IPS-11a (cell line): ENCODE measurements around the gene ANKRD31.
"Not testable (repeated sequence)": the region's sequence is repeated elsewhere in the genome, so short reads cannot be mapped to it uniquely, and the experiment has no call there.

Source experiments
- H3K4me3 ChIP-seq: one replicate; pipeline ENCODE4 v1.5.1; 2013; ENCODE audit warnings: low read depth, low read length, control low read depth

ANKRD31 gene

DNA sequence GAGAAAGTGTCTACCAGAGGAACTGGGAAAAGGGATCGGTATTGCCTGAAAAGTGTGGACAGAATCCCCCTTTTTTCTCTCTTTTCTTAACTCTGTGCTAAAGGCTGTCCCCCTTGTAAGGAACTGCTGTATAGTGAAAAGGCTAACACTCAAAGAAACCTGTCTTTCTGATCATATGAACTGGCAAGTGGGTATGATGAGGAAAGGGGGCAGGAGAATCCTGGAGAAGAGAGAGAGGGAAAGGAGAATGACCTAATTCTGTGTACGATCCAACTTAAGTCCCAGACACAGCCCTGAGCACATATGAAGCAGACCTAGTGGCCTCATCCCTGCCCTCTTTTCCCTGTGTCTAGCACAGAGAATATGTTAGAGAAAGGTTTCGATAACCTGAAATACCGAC lies 967 bp downstream of the ANKRD31 start:
- H3K4me3 ChIP-seq, result no peak overlapping the region

DNA sequence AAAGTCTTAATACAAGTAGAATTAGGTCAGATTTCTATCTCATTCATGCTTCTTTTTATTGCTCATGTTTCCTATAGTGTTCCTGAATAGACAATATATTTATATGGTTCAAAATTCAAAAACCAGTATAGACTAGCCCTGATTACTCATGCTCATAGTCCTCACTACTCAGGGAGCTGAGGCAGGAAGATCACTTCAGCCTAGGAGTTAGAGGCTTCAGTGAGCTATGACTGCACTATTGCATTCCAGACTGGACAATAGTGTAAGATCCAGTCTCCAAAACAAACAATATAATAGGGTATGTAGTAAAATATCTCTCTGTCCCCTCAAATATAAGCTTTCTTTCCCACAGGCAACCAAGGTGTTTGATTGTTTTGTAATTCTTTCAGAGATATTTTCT lies 2.4 kb downstream of the ANKRD31 start:
- H3K4me3 ChIP-seq, result no peak overlapping the region

DNA sequence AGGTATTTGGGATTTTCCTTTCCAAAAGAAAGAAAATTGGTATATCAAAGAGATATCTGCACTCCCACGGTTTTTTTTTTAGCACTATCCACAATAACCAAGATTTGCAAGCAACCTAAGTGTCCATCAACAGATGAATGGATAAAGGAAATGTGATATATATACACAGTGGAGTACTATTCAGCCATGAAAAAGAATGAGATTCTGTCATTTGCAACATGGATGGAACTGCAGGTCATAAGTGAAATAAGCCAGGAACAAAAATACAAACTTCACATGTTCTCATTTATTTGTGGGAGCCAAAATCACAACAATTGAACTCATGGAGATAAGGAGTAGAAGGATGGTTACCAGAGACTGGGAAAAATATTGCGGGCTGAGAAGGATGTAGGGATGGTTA lies 9.8 kb downstream of the ANKRD31 start:
- no peak overlapping the region for H3K4me3 ChIP-seq

DNA sequence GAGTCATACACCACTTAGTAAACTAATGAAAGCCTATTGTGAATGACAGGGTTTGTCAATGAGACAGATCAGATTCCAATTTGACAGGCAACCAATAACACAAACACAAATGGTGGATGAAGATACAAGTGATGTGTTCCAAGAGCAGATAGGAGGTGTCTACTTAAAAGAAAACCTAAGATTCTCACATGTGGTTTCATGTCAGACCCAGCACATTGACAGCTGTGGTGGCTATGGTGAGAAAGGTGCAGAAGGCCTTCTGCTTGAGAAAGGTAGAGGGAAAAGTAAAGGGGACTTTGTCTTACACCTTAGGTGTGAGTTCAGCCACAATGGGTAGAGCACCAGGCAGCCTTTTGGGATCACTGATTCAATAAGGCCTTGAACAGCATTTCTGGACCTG lies 11.2 kb downstream of the ANKRD31 start:
- H3K4me3 ChIP-seq, result no peak overlapping the region

DNA sequence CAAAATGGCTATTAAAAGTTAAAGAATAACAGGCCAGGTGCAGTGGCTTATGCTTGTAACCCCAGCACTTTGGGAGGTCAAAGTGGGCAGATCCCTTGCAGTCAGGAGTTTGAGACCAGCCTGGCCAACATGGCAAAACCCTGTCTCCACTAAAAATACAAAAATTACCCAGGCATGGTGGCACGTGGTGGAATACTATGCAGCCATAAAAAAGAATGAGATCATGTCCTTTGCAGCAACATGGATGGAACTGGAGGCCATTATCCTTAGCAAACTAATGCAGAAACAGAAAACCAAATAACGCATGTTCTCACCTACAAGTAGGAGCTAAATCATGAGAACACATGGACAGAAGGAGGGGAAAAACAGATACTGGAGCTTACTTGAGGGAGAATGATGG lies 15.9 kb downstream of the ANKRD31 start:
- not testable (repeated sequence) for H3K4me3 ChIP-seq

DNA sequence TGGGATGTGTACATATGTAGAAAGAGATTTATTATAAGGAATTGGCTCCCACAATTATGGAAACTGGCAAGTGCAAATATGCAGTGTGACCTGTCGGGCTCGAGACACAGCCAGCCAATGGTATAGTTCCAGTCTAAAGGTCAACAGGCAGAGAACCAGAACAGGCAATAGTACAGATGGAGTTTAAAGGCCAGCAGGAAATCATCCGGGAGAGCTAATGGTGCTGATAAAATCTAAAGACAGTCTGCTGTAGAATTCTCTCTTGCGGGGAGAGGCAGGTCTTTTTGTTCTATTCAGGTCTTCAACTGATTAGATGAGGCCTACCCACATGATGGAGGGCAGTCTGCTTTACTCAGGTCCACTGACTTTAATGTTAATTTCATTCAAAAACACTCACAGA lies 21.8 kb downstream of the ANKRD31 start:
- no peak overlapping the region for H3K4me3 ChIP-seq

DNA sequence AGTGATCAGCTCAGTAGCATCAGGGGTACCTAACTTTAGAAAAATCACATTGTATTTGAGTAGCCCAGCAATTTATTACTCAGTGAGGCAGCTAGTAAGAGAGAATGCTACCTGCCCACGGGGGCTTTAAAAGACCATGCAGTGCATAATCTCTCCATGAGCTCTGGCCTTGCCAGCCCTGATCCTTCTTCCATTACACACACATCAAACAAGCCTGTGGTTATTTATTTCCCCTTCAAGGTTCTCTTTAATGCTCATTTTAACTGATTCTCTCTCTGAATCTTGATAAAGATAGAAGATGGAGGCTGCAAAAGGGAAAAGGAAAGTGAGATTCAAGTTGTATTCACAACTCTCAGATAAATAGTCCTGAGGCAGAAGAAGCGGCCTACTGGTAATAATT lies 22.3 kb downstream of the ANKRD31 start:
- no peak overlapping the region for H3K4me3 ChIP-seq

DNA sequence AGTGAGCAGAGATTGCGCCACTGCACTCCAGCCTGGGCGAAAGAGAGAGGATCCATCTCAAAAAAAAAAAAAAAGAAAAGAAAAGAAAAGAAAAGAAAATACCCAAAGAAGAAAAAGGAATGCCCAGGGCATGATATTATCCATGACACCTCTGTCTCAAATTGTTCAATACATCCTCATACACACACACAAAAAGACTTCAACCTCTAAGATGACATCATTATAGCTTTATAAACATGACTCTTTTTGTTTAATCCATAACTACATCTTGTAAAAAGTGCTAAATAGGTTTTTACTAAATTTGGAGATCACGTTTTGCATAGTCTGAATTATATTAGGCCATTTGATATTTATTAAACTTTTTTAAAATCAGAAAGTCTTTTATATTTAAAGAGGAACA lies 33.1 kb downstream of the ANKRD31 start:
- H3K4me3 ChIP-seq, result no peak overlapping the region

DNA sequence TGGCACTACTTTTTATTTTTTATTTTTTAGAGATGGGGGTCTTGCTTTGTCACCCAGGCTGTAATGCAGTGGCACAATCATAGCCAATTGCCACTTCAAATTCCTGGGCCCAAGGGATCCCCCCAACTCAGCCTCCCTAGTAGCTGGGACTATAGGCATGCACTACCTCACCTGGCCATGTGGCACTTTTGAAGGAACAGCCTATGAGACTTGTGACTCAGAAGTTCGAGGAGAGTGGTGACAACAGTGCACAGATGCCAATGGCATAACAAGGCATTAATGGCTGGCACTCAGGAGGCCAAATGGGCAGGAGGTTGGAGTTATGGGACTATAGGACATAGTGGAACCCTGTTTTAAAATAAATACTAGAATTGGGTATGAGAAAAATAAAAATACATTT lies 33.7 kb downstream of the ANKRD31 start:
- H3K4me3 ChIP-seq, result no peak overlapping the region

DNA sequence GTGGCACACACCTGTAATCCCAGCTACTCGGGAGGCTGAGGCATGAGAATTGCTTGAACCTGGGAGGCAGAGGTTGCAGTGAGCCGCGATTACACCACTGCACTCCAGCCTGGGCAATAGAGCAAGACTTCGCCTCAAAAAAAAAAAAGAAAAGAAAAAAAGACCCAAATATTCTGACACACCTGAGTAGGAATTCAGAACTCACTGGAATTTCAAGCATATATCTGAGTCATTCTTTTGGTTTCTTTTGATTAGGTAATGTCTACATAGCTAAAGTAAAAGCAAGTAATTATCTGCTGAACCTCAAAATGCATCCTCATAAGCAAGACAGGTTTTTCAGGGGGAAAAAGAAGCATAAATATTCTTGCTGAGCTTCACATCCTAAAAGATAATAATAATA lies 35.9 kb downstream of the ANKRD31 start:
- H3K4me3 ChIP-seq, result no peak overlapping the region

DNA sequence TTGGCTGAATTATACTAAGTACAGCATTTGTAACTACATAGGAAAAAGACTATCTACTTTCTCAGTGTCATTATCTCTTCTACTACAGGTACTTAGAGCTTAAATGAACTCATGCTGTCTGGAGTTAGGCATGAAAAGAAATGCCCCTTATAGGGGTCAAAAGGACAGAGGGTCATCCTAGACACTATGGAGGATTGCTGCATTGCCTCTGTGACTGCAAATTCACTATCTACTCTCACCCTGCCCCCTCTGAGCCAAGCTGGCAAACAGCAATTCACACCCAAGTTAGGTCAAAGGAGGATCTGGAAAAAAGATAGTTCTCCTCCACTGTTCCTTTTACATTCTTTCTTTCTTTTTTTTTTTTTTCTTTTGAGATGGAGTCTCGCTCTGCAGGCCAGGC lies 36.7 kb downstream of the ANKRD31 start:
- H3K4me3 ChIP-seq, result no peak overlapping the region

DNA sequence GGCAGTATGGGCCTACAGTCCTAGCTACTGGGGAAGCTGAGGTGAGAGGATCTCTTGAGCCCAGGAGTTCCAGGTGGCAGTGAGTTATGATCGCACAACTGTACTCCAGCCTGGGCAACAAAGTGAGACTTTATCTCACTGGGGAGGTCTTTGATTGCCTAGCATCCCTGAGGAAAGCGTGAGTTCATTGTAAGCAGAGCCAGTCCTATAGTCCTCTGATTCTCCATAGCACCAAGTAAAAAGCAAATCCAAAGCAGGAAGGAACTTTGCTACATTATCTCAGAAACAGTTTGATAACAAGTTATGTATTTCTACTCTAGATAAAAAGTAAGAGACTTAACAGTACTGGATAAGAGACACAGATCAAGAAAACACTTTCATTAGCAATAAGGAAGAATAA lies 37.6 kb downstream of the ANKRD31 start:
- no peak overlapping the region for H3K4me3 ChIP-seq

DNA sequence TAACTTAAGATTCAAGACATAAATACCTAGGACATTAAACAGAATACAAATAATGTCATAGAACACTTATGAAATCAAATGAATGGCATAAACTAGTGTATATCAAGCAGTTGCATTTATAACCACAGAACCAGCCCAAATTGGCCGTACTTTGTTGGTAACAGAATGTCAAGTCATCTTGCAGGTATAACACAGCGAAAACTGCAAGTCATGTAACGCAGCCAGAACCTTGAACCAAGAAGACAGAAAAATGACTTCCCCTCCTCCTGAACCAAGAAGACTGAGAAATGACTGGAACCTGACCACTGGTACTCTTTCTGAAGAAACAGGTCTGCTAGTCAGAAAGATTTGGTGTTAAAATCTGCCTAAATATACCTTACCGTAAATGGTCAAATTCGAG lies 38.9 kb downstream of the ANKRD31 start:
- H3K4me3 ChIP-seq, result no peak overlapping the region

DNA sequence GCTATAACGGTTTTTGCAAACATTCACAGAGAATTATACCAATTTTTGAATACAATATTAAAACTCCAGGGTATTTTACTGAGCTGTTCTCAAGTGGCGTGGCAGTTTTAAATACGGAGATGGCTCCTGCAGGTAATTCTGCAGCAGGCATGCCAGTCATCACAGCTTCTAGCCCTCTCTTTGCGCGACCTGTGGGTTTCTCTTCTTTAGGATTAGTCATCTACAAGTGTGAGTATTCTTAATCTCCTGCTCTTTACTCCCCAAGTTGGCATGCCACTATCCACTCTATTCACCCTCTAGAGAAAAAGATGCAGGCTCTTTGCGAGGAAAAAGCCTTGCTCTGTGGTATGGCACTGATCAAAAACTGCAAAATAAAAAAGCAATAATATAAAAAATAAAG lies 43.9 kb downstream of the ANKRD31 start:
- no peak overlapping the region for H3K4me3 ChIP-seq

DNA sequence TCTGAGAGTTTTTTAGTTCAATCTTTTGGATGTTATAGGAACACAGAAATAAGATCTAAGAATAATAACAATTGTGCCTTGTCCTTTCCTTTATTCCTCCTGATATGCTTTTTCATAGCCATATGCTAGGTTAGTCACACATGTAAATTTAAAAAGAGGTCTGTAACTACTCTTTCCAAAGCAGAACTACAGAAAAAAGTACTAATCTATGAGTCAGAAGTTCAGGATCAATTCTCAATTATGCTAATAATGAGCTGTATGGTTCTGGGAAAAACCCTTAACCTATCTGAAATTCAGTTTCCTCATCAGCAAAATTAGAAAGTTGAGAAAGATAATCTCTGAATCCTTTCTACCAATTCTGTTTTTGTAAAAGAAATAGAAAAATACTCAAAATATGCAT lies 44.4 kb downstream of the ANKRD31 start:
- no peak overlapping the region for H3K4me3 ChIP-seq

DNA sequence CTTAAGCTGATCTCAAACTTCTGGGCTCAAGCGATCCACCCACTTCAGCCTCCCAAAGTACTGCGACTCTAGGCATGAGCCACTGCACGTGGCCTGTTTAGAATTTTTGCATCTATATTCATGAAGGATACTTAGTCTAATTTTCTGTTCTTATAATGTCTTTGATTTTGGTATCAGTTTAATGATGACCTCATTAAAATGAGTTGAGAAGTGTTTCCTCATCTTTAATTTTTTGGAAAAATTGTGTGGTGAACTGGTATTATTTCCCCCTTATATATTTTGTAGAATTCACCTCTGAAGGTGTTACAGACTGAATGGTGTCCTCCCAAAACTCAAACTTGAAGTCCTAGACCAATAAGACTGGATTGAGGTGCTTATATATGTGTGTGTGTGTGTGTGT lies 46.5 kb downstream of the ANKRD31 start:
- H3K4me3 ChIP-seq, result no peak overlapping the region

DNA sequence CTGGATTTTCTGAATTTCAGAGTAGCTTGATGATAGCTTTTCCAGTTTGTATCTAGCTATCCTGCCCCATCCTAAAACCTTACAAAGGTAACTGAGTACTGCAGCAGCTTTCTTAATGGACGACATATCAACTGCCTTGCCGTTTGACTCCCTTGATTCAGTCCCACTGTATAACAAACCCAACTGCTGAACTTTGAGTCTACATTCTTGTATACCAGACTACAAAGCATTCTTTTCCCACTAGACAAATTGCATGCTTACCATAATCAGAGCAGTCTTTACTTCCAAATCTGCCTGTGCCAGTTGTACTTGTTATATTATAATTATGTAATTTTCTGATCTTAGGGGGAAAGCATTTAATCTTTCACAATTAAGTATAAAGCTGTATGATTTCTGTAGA lies 47.3 kb downstream of the ANKRD31 start:
- H3K4me3 ChIP-seq, result no peak overlapping the region

DNA sequence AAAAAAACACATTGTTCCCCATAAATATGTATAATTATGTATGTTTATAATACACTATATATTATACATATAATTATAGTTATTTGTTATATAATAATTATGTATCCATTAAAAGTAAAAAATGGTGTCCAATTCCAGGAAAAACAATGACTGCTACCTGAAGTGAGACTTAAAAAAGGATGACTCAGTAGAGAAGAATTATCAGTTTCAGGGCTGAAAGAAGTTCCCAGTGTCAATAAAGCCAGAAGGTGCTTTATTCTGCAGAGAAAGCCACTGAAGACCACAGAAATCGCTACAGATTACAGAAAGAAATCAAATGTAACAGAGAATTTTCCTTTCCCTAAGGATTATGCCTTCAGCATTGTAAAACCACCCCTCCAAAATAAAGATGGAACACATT lies 50.9 kb downstream of the ANKRD31 start:
- no peak overlapping the region for H3K4me3 ChIP-seq

DNA sequence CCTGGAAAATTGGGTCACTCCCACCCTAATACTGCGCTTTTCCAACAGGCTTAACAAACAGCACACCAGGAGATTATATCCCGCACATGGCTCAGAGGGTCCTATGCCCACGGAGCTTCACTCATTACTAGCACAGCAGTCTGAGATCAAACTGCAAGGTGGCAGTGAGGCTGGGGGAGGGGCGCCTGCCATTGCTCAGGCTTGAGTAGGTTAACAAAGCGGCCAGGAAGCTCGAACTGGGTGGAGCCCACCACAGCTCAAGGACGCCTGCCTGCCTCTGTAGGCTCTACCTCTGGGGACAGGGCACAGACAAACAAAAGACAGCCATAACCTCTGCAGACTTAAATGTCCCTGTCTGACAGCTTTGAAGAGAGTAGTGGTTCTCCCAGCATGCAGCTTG lies 60.7 kb downstream of the ANKRD31 start:
- H3K4me3 ChIP-seq, result not testable (repeated sequence)

DNA sequence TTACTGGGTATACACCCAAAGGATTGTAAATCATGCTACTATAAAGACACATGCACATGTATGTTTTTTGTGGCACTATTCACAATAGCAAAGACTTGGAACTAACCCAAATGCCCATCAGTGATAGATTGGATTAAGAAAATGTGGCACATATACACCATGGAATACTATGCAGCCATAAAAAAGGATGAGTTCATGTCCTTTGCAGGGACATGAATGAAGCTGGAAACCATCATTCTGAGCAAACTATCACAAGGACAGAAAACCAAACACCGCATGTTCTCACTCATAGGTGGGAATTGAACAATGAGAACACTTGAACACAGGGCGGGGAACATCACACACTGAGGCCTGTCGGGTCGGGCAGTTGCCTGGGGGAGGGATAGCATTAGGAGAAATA lies 61.8 kb downstream of the ANKRD31 start:
- not testable (repeated sequence) for H3K4me3 ChIP-seq

DNA sequence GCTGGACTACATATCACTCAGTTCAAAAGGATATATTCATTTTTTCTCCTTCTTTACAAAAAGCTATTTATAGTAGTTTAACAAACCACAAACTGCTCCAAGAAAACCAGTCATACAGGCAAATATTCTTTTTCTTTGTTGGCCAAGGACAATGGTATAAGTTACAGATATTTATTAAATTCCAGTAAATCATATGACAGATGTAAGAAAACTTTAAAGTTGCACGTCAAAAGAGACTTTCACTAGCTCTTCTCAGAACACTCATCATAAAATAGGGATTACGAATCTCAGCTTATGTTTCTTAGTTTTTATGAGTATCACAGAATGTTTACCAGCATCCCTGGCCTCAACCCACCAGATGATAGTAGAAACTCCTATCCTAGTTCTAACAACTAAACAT lies 67.2 kb downstream of the ANKRD31 start:
- no peak overlapping the region for H3K4me3 ChIP-seq

DNA sequence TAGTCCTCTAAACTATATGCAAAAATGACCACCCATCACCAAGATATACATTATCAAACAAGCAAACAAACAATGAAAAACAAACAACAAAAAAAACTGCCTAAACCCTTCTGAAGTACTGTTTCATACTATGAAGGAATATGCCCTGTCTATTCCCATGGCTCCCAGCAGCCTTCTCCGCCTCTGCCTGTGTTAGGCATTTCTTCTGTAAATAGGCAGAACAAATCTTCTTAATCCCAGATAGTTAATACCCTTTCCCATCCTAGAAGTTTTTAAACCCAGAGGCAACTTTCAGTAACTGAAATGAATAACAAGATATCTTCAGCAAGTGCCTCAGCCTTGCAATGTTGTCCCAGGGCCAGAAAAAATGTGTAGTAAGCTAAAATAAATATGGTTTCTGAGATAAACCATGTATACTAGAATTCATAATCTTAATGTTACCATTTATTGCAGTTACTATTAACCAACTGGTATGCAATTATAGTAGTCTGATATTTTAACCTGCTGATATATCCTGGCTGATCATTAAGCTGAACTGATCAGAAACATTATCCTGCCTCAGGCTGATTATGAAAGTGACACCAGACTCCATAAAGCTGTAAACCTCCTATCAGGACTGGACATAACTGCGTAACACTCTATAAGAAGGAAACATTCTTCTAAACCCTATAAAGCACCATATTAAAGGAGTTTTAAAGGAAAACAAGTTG lies 68.5 kb downstream of the ANKRD31 start:
- H3K4me3 ChIP-seq, result no peak overlapping the region

DNA sequence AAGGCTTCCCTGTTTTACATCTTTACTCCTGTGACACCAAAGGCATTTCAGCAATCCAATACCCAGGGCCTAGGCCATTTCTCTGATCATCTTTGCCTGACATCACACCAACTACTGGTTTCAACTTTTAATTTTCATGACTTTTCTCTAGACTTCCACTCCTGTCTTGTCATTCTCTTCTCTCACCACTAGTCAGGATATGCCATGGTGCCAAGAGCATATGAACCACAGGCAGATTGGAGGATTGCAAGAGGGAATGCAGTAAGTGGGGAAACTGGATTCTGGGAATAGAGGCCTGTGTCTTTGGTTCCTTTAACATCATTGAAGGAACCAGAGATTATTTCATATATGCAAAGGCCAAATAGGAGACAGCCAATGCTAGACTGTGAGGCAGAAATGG lies 69.3 kb downstream of the ANKRD31 start:
- H3K4me3 ChIP-seq, result no peak overlapping the region

DNA sequence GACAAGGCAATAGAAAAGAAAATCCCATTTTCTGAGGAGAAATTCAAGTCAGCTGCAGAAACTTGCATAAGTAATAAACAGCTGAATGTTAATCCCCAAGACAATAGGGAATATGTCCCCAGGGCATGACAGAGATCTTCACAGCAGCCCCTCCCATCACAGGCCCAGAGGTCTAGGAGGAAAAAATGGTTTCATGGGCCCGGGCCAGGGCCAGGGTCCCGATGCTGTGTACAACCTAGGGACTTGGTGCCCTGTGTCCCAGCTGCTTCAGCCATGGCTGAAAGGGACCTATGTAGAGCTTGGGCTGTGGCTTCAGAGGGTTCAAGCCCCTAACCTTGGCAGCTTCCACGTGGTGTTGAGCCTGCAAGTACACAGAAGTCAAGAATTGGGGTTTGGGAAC lies 75.2 kb downstream of the ANKRD31 start:
- H3K4me3 ChIP-seq, result not testable (repeated sequence)
